ENCODE measurements around the gene GPR87. TPM values are rescaled to one million over a fixed set of nuclear protein-coding genes. Genes with fewer than 3 reads are reported as not detected.

The GPR87 gene
- total and polyA plus RNA-seq, 9 of the 15 experiments (the other 6 are each of a cell fraction or from before 2014, with no cell fraction given), result not detected

DNA sequence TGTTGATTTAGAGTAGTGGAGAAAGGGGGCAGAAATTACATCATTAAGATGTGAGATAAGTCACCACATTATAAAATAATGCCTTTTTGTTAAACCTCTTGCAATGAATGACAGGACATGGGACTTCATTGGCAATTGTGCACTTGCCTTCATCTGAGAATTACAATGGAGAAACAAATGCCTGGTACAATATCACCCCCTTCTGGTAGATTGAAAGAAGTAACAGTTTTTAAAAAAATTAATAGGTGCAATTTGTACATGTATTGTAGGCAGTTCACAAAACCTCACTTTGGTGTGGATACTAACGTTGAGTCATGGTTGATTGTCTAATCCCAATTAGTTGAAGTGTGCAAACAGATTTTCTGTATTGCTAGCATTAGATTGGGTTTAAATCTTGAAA, 33.7 kb downstream of the GPR87 start (continued):
- TF ChIP-seq, protein P1, sequence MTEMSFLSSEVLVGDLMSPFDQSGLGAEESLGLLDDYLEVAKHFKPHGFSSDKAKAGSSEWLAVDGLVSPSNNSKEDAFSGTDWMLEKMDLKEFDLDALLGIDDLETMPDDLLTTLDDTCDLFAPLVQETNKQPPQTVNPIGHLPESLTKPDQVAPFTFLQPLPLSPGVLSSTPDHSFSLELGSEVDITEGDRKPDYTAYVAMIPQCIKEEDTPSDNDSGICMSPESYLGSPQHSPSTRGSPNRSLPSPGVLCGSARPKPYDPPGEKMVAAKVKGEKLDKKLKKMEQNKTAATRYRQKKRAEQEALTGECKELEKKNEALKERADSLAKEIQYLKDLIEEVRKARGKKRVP (CRISPR knock-in tag; IDR thresholded peaks at IDR 0.05), result no peak
- TF ChIP-seq MYNN (IDR thresholded peaks at IDR 0.05) (no peak), MYNN (CRISPR knock-in tag; IDR thresholded peaks at IDR 0.05) (no peak), REST (IDR thresholded peaks at IDR 0.05; ENCODE audit: borderline replicate concordance) (peak; percentile 62; the same call in 1 of the 2 replicates), REST (CRISPR knock-in tag; IDR thresholded peaks at IDR 0.05; ENCODE audit: low read depth) (no peak), ZNF23 (CRISPR knock-in tag; IDR thresholded peaks at IDR 0.05) (no peak), CTCF (IDR thresholded peaks at IDR 0.05 in 2 of 3, conservative IDR thresholded peaks at IDR 0.05 in 1 of 3; ENCODE audit: insufficient read depth in 2 of 3, low read depth in 1 of 3, low read length in 3 of 3) (peak; percentile 47 to 81 (median 54); a peak in 4 of 6 replicates), SMC3 (conservative IDR thresholded peaks at IDR 0.05; ENCODE audit: insufficient read depth, low read depth, low read length) (peak; percentile 51), PHF21A (IDR thresholded peaks at IDR 0.05; ENCODE audit: borderline replicate concordance, low read depth) (no peak), ZKSCAN1 (IDR thresholded peaks at IDR 0.05; ENCODE audit: low read depth, low read length) (no peak)
- TF ChIP-seq, protein P2, sequence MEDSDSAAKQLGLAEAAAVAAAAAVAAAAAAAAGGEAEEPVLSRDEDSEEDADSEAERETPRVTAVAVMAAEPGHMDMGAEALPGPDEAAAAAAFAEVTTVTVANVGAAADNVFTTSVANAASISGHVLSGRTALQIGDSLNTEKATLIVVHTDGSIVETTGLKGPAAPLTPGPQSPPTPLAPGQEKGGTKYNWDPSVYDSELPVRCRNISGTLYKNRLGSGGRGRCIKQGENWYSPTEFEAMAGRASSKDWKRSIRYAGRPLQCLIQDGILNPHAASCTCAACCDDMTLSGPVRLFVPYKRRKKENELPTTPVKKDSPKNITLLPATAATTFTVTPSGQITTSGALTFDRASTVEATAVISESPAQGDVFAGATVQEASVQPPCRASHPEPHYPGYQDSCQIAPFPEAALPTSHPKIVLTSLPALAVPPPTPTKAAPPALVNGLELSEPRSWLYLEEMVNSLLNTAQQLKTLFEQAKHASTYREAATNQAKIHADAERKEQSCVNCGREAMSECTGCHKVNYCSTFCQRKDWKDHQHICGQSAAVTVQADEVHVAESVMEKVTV (CRISPR knock-in tag; IDR thresholded peaks at IDR 0.05), result peak; percentile 57
- TF ChIP-seq, protein P3, sequence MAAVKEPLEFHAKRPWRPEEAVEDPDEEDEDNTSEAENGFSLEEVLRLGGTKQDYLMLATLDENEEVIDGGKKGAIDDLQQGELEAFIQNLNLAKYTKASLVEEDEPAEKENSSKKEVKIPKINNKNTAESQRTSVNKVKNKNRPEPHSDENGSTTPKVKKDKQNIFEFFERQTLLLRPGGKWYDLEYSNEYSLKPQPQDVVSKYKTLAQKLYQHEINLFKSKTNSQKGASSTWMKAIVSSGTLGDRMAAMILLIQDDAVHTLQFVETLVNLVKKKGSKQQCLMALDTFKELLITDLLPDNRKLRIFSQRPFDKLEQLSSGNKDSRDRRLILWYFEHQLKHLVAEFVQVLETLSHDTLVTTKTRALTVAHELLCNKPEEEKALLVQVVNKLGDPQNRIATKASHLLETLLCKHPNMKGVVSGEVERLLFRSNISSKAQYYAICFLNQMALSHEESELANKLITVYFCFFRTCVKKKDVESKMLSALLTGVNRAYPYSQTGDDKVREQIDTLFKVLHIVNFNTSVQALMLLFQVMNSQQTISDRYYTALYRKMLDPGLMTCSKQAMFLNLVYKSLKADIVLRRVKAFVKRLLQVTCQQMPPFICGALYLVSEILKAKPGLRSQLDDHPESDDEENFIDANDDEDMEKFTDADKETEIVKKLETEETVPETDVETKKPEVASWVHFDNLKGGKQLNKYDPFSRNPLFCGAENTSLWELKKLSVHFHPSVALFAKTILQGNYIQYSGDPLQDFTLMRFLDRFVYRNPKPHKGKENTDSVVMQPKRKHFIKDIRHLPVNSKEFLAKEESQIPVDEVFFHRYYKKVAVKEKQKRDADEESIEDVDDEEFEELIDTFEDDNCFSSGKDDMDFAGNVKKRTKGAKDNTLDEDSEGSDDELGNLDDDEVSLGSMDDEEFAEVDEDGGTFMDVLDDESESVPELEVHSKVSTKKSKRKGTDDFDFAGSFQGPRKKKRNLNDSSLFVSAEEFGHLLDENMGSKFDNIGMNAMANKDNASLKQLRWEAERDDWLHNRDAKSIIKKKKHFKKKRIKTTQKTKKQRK (IDR thresholded peaks at IDR 0.05; ENCODE audit: borderline replicate concordance, low read depth, low read length), result no peak

Measured in K562 (cell line).